Kidney glomerular epithelial cell (primary cell): Measurements from ENCODE around the gene SOX15.
"Not testable (repeated sequence)": the region's sequence is repeated elsewhere in the genome, so short reads cannot be mapped to it uniquely, and the experiment has no call there.

ENCODE experiments used
- DNase-seq: peaks from one replicate; lab custom pipeline; 2025; lab: John Stamatoyannopoulos, UW

The SOX15 gene

DNA sequence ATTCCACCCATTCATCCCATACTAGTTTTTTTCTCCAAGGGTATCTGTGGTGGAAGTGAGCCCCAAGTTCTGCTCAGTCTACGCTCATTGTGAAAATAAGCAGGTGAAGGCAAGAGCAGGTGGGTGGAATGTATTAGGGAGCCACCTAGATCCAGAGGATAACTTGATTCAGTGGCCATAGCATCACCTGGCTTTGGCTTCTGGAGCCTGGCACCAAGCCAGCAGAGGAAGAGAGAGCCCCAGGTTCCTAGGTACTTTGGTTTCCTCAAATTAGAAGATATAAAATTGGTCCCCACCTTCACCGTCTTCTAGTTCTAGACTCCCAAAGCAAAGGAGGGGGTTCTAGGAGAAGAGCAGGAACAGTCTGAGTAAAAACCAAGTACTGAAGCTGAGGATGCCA is 20.7 kb upstream of the SOX15 start:
- DNase-seq = no peak

DNA sequence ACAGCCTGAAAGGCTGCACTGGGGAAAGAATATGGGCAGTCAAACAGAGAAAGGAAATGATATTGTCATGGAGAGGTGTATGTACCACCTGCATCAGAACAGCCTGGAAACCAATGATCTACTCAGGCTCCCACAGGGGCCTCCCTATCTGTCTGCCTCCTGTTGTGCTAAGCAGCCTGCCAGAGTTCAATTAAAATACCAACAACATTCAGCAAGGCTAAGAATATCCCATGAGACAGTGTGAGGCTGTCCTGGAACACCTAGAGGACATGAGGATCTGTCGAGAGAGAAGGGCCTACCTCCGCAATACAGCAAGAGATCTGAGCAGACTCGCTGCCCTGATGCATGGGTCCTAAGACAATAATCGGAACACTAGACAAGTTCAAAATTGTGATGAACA is 16.4 kb upstream of the SOX15 start:
- no peak for DNase-seq

DNA sequence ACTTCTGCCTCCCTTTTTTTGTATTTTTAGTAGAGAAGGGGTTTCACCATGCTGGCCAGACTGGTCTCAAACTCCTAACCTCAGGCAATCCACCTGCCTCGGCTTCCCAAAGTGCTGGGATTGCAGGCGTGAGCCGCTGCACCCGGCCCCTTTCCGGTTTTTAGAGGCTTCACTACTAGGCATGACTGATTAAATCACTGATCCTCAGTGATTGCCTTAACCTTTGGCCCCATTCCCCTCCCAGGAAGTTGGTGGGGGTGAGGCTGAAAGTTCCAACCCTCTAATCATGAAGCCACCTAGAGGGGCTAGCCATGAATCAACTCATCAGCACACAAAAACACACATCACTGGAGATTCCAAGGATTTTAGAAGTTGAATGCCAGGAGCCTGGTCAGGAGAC is 7.7 kb upstream of the SOX15 start:
- not testable (repeated sequence) for DNase-seq

DNA sequence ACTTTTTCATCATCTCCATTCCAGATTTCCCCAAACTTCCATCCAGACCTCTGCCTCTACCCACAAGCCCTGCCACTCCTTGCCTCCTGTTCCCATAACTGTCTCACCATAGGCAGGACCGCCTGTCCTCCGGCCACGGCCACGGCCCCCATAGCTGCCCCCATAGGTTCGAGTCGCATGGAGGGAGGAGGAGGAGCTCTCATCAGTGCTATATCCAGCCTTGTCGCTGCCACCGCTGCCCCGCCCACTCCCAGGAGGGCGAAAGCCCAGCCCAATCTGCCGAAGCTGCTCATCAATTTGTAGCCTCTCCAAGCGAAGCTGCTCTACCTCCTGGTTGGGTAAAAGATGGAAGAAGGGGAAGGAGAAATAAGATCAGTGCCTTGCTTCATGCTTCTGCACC is 3.4 kb upstream of the SOX15 start:
- no peak for DNase-seq

DNA sequence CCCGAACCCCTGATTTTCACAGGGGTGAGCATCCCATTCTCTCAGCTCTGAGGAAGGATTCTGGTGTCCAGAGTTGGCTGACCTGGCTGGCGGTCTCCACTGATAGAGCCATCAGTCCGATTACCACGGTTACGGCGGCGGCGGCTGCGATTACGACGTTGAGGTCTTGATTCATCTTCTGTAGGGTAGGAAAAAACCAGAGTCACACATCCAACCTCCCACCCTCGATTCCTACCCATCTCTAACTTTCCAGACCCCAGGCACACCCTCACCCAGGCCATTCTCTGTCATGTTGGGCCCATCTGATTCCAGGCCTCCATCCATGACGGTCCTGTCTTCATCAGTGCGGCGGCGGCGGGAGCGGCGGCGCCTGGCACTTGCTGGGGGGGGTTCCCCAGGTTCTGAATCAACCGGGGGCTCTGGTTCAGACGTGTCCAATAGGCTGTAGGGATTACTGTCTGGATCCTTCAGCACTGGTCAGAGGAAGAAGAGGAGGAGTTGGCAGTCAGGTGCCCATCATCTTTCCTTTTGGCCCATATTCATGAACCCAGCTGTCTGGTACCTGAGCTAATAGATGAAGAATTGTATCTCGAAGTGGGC is 2.6 kb upstream of the SOX15 start:
- DNase-seq = no peak

DNA sequence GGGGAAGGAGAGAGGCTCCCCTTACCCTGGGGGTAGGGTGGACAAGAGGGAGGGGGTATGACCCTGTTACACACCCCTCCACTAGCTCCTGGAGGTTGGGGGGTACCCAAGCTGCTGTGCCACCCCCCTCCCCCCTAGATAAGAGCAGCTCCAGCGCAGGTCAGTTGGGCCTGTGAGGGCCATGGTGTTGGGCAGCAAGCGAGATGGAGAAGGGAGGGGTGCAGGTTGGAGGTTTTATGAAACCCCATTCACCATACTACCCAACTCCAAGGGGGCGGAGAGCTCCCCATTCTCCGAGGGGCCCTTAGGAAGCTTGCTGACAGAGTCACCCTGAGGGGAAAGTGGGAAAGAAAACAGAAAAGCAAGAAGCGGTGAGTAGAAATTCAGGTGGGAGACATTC is 1.7 kb upstream of the SOX15 start:
- no peak for DNase-seq

DNA sequence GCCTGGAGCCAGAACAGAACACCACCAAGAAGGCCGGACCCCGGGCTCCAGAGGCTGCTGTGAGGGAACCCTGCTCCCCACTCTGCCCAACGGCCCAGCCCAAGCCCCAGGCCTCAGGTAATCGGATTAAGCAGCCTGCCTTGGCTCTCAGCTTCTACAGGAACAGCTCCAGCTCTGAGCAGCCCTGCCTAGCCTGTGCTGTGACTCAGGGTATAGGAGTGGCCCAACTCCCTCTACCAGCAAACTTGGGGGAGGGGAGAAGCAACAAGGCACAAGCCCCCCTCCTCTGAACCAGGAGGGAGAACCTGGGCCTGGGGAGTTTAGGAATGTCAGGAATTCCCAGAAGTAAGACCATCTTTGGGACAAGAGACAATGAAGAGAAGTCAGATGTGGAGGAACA is 849 bp upstream of the SOX15 start:
- no peak for DNase-seq

DNA sequence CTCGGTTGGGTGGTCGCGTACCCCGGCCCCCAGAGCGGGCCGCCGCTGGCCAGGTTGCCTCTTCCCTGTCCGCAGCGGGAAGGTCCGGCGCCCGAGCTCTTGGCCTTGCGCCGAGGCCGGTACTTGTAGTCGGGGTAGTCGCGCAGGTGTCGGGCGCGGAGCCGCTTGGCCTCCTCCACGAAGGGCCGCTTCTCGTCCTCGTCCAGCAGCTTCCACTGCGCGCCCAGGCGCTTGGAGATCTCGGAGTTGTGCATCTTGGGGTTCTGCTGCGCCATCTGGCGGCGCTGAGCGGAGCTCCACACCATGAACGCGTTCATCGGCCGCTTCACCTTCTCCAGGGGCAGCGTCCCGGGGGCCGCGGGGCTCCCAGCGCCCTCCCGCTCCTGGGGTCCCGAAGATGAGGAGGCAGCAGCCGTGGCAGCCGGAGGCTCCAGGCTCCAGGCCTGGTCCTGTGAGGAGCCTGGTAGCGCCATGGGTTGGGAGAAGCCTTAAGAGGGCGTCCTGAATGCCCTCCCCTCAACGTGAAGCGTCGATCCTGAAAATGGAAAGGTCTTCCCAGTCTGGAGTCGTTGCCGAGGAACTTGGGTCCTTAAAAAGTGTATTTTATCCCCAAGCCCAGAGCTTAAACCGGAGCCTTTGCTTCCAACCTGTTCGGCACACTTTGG is 558 bp downstream of the SOX15 start:
- peak; percentile 27 for DNase-seq

DNA sequence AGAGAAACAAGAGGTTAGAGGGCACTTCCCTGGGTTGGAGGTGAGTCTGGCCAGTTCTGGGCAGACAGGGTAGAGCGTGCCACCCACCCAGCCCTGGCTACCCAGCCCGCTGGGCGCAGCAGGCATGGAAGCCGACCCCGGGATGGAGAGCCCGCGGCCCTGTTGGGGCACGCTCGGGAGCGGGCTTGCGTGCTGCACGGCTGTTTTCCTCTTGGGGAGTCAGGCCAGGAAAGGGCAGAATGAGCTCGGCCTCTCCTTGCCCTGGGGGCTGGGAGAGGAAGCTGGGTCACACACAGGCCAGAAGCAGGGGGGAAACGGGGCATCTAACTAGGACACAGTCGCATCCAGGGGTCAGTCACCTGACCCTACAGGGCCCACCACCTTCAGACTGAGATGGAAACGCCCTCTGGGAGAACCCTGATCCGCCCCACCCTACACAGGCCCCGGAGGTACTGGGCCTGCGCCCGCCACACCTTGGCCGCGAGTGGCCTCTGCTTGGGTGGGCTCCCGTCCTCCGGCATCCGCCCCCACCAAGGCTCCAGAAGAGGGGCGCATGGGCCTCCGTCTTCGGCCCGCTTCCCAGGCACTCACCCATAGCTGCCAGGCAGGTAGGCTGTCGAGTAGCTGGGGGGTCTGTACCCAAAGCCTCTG is 1.2 kb downstream of the SOX15 start:
- DNase-seq = no peak

DNA sequence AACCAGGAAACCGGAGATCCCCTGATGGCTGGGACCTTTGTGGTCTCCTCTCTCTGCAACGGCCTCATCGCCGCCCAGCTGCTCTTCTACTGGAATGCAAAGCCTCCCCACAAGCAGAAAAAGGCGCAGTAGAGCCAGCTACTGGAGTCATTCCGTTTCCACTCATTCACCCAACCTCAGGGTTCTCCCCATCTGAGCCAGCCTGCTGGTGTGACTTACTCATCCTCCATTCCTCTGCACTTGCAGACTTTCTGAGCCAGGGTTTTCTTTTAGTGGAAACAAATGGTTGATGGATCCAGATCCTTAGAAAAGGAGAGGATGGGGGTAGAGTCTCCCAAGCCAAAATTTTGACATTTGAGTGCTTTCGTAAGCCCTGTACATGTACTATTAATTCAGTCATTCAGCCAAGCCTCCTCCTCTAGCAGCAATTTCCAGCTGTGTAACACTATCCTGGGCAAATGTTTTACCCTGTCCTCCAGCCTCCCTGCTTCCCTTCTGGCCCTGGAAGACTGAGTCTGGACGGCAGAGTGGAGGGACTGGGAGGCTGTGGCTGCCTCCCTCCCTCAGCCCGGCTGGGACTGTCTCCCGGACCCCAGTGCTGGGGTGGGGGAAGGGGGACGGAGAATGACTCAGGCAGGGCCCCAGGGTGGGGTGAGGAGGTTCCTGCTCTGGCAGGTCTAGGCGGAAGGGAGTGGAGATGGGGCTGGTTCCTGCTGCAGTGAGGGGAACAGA is 2.3 kb downstream of the SOX15 start:
- no peak for DNase-seq

DNA sequence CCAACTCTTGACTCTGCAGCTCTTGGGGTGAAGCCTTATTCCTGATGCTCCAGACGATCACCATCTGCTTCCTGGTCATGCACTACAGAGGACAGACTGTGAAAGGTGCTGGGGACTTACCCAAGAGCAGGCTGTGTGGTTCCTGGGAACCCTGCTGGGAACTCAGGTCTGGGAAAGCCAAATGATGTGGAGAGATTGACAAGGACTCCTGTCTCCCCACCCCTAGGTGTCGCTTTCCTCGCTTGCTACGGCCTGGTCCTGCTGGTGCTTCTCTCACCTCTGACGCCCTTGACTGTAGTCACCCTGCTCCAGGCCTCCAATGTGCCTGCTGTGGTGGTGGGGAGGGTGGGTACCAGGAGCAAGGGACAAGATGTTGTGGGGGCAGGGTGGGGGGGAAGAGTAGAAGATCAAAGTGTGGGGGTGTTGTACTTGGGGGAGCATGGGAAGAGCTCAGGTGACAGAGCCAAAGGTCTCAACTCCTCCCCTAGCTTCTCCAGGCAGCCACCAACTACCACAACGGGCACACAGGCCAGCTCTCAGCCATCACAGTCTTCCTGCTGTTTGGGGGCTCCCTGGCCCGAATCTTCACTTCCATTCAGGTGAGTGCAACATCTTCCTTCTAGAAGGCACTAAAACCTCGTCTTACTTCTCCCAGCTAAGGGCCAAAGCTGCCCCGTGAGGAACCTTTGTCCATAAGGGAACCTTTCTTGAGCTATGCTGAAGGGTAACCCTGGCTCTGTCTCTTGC is 3.0 kb downstream of the SOX15 start:
- DNase-seq = no peak

DNA sequence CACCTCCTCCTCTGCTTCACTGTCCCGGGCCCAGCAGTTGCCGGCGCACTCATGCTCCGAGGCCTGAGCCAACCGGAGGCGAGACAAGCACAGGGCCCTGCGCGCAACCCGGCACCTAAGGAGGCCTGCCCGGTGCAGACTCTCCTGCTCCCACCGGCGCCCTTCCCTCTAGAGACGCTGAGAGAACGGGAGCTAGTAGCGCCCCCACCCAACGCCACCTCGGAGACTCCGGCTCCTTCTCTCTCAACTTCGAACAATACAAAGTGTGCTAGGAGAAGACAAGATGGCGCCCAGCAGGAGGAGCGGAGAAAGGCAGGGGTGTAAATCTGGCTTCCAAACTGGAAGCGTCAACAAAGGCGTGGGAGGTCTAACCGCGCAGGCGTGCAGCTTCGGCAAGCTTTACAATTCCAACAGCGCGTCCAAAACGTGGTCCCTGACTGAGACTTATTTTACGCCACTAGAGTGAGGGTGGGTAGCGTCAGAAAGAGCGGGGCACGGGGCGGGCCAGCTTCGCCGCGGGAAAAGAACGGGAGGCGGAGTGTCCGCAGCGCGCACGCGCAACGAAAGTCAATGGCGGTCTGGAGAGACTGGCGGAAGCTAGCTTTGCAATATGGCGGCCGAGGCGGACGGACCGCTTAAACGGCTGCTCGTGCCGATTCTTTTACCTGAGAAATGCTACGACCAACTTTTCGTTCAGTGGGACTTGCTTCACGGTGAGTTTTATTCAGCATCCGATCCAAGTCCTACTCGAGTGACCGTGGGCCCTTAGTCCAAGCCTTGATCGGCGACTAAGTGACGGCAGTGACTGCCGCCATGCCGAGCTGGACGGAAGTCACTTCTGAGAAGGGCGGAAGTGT is 6.4 kb downstream of the SOX15 start, which contains the start of gene MPDU1:
Gene MPDU1 (plus strand): TSS at position 600 of the 857 bp plus-strand sequence. CDS start 11 bp downstream, at position 611.
- peak; percentile 98 for DNase-seq

DNA sequence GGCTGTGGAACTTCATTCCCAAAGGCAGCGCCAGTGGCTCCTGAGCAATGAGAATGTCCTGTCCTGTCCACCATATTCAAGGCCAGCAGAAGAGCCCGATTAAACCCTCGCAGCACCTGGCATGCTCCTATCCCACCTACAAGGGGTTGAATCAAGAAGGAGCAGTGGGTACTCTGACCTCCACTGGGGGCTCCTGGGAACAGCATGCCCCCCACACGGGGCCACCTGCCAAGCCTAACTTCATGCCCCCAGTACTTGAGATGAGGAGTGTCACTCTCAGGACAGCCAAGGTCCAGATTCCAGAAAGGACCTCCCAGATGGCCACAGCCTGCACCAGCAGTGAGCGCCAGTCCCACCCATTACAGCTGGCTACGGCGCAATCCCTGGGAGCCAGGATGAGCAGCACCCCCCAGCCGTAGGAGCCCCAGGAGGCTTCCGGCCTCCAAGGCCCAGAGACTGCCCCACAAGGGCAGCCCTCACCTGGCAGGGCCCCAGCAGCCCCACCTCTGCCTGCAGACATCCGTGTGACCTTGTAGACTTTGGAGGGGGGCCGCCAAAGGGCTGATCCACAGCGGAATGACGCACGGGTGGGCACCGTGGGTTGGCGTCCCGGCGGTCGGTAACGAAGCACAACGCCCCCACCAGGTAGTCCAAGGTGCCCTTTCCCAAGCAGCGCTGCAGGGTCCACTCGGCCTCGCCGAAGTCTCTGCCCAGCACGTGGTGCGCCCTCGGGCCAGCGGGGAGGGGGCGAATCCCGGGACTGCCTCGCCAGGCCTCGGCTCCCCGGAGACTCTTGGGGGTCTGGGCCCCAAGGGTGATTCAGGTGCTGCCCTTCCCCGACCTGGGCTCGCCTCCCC is 7.3 kb downstream of the SOX15 start:
- no peak for DNase-seq

DNA sequence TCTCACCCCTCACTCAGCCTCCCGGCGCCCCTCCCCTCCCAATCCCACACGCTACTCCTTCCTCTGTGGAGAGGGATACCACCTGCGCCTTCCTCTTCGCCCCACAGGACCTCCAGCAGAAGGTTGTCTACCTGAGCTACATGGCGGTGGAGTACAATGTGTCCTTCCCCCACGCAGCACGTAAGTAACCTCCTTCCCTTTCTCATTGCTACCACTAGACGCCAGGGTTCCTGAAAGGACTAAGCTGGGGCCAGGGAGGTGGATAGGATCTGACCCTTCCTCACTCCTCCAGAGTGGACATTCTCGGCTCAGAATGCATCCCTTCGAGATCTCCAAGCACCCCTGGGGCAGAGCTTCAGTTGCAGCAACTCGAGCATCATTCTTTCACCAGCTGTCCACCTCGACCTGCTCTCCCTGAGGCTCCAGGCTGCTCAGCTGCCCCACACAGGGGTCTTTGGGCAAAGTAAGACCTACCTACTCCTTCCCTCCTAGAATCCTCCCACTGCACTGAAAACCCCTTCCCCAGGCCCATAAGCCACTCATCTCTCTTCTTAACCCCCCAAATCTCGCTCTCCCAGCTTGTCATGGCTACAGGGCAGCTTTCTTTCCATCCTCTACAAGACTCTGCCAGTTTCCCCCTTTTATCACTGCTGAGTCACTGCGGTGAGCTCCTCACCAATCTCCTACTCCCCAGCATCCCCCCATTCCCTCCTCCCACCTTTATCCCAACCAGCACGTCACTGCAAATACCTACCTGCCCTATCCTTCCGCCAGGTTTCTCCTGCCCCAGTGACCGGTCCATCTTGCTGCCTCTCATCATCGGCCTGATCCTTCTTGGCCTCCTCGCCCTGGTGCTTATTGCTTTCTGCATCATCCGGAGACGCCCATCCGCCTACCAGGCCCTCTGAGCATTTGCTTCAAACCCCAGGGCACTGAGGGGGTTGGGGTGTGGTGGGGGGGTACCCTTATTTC is 9.0 kb downstream of the SOX15 start:
- no peak for DNase-seq

DNA sequence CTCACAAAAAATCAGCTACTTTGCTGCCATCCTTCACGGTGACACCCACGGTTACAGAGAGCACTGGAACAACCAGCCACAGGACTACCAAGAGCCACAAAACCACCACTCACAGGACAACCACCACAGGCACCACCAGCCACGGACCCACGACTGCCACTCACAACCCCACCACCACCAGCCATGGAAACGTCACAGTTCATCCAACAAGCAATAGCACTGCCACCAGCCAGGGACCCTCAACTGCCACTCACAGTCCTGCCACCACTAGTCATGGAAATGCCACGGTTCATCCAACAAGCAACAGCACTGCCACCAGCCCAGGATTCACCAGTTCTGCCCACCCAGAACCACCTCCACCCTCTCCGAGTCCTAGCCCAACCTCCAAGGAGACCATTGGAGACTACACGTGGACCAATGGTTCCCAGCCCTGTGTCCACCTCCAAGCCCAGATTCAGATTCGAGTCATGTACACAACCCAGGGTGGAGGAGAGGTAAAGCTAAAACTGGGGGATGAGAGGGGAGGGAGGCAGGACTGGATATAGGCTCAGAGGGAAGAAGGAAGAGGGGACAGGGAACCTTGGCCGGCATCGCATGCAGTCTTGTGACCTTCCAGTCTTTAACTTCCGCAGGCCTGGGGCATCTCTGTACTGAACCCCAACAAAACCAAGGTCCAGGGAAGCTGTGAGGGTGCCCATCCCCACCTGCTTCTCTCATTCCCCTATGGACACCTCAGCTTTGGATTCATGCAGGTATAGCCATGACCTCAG is 9.9 kb downstream of the SOX15 start:
- no peak for DNase-seq

DNA sequence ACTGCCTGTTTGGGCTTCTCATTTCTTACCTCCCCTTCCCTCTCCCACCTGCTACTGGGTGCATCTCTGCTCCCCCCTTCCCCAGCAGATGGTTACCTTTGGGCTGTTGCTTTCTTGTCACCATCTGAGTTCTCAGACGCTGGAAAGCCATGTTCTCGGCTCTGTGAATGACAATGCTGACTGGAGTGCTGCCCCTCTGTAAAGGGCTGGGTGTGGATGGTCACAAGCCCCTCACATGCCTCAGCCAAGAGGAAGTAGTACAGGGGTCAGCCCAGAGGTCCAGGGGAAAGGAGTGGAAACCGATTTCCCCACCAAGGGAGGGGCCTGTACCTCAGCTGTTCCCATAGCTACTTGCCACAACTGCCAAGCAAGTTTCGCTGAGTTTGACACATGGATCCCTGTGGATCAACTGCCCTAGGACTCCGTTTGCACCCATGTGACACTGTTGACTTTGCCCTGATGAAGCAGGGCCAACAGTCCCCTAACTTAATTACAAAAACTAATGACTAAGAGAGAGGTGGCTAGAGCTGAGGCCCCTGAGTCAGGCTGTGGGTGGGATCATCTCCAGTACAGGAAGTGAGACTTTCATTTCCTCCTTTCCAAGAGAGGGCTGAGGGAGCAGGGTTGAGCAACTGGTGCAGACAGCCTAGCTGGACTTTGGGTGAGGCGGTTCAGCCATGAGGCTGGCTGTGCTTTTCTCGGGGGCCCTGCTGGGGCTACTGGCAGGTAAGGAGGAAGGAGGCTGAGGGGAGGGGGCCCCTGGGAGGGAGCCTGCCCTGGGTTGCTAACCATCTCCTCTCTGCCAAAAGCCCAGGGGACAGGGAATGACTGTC is 10.7 kb downstream of the SOX15 start, which contains the start of gene CD68:
Gene CD68 (plus strand): TSS at position 638 of the 833 bp plus-strand sequence. CDS start 40 bp downstream, at position 678.
- DNase-seq = peak; percentile 49
